Activated T-cell treated with anti-CD3 and anti-CD28 coated beads for 48 hours (primary cell): ENCODE data around the gene STX12.
"Not testable (repeated sequence)": the region's sequence is repeated elsewhere in the genome, so short reads cannot be mapped to it uniquely, and the experiment has no call there.

Experiments
- DNase-seq: peaks from one replicate; pipeline ENCODE4 v3.0.0-alpha.2; 2020; ENCODE audit warnings: low read depth

STX12 gene

GRCh38 chr1:27775336-27775735, 2.3 kb downstream of the STX12 start:
- not testable (repeated sequence) for DNase-seq

GRCh38 chr1:27776276-27776675, 3.3 kb downstream of the STX12 start:
- DNase-seq, result not testable (repeated sequence)

- no peak for DNase-seq
These were observed 5.0 kb downstream of the STX12 start for GRCh38 chr1:27778056-27778455.

- DNase-seq, result no peak
These were observed 6.1 kb downstream of the STX12 start for GRCh38 chr1:27779122-27779521.

GRCh38 chr1:27782950-27783349, 9.9 kb downstream of the STX12 start:
- no peak for DNase-seq

- no peak for DNase-seq
These were observed 11.7 kb downstream of the STX12 start for GRCh38 chr1:27784700-27785099.

GRCh38 chr1:27785781-27786455, 12.9 kb downstream of the STX12 start:
- no peak for DNase-seq

GRCh38 chr1:27787895-27788294, 14.9 kb downstream of the STX12 start:
- DNase-seq, result no peak

- no peak for DNase-seq
These were observed 16.6 kb downstream of the STX12 start for GRCh38 chr1:27789540-27790041.

- not testable (repeated sequence) for DNase-seq
These were observed 17.3 kb downstream of the STX12 start for GRCh38 chr1:27790270-27790669.

GRCh38 chr1:27795601-27796000, 22.6 kb downstream of the STX12 start:
- DNase-seq, result no peak

GRCh38 chr1:27804791-27805190, 31.8 kb downstream of the STX12 start:
- no peak for DNase-seq

- no peak for DNase-seq
These were observed 33.7 kb downstream of the STX12 start for GRCh38 chr1:27806758-27807157.

- no peak for DNase-seq
These were observed 34.4 kb downstream of the STX12 start for GRCh38 chr1:27807385-27807784.

GRCh38 chr1:27808131-27808530, 35.1 kb downstream of the STX12 start:
- not testable (repeated sequence) for DNase-seq

- DNase-seq, result no peak
These were observed 36.9 kb downstream of the STX12 start for GRCh38 chr1:27809883-27810282.

GRCh38 chr1:27811741-27812500, 38.9 kb downstream of the STX12 start:
- no peak for DNase-seq

GRCh38 chr1:27816921-27817630, 44.1 kb downstream of the STX12 start:
- no peak for DNase-seq

- DNase-seq, result no peak
These were observed 48.8 kb downstream of the STX12 start for GRCh38 chr1:27821761-27822315.

- DNase-seq, result no peak
These were observed 50.8 kb downstream of the STX12 start for GRCh38 chr1:27823784-27824183.

- no peak for DNase-seq
These were observed 51.4 kb downstream of the STX12 start for GRCh38 chr1:27824411-27824810.

GRCh38 chr1:27829339-27829960, 56.4 kb downstream of the STX12 start:
- DNase-seq, result not testable (repeated sequence)
